CD4-positive, alpha-beta T cell (primary cell): Measurements from ENCODE around the gene TMOD1. TPM values are rescaled to one million over a fixed set of nuclear protein-coding genes. Genes with fewer than 3 reads are reported as not detected.

Experiments used
- ATAC-seq: fragments of 200-7000 bp; cut with Tn5 transposase; one replicate; pipeline ENCODE4 v1.10.0; 2022; ENCODE audit warnings: mild to moderate bottlenecking; ENCODE audit not compliant: poor library complexity
- CTCF ChIA-PET: fragments of 350-600 bp; sonication (Branson Sonifier 250); formaldehyde crosslinking; loops from one replicate; lab custom pipeline; 2021; ENCODE audit warnings: antibody characterized with exemption, inconsistent platforms; lab: Charles Lee
- POLR2A ChIA-PET: fragments of 350-600 bp; sonication (Branson Sonifier 250); formaldehyde crosslinking; loops from one replicate; lab custom pipeline; 2021; ENCODE audit warnings: antibody characterized with exemption, inconsistent platforms; lab: Charles Lee
- DNase-seq, 14 experiments: peaks; one replicate each; pipeline ENCODE4 v3.0.0-alpha.2; 2013 to 2020; ENCODE audit warnings: mixed read lengths in 2 of 14
- H3K27ac ChIP-seq, 2 donors: one replicate each; pipeline versions ENCODE4 v1.5.1 to v1.7.0; 2013; ENCODE audit warnings: low read length in 2 of 2, low read depth in 1 of 2, mild to moderate bottlenecking in 1 of 2
- H3K27me3 ChIP-seq, 2 experiments: 1 replicate in 1 of 2; 2 replicates in 1 of 2; pipeline versions ENCODE4 v1.6.1 to v1.7.0; 2013; ENCODE audit warnings: low read length in 2 of 2, control low read depth in 1 of 2, mild to moderate bottlenecking in 1 of 2, moderate library complexity in 1 of 2; ENCODE audit not compliant: insufficient read depth in 2 of 2, control insufficient read depth in 1 of 2
- H3K36me3 ChIP-seq: one replicate; pipeline ENCODE4 v1.6.1; 2013; ENCODE audit warnings: low read length, control low read depth; ENCODE audit not compliant: insufficient read depth
- H3K4me1 ChIP-seq: one replicate; pipeline ENCODE4 v1.6.1; 2013; ENCODE audit warnings: low read length, control low read depth; ENCODE audit not compliant: insufficient read depth
- H3K4me3 ChIP-seq: one replicate; pipeline ENCODE4 v1.5.1; 2013; ENCODE audit warnings: mild to moderate bottlenecking, low read length, moderate library complexity
- H3K9me3 ChIP-seq, 2 experiments: 1 replicate in 1 of 2; 2 replicates in 1 of 2; pipeline versions ENCODE4 v1.6.1 to v1.7.0; 2013; ENCODE audit warnings: low read length in 2 of 2, mild to moderate bottlenecking in 2 of 2, control low read depth in 1 of 2, moderate library complexity in 1 of 2; ENCODE audit not compliant: control insufficient read depth in 1 of 2, insufficient read depth in 1 of 2
- H3K27ac Mint-ChIP-seq: one replicate; pipeline ENCODE4 v1.8.0; 2020; ENCODE audit warnings: mixed read lengths
- H3K27me3 Mint-ChIP-seq: one replicate; pipeline ENCODE4 v1.8.0; 2021; ENCODE audit warnings: mixed read lengths
- H3K36me3 Mint-ChIP-seq: one replicate; pipeline ENCODE4 v1.8.0; 2021; ENCODE audit warnings: low read depth, mixed read lengths
- H3K4me1 Mint-ChIP-seq: one replicate; pipeline ENCODE4 v1.8.0; 2021; ENCODE audit warnings: low read depth, mixed read lengths
- H3K4me3 Mint-ChIP-seq: one replicate; pipeline ENCODE4 v1.8.0; 2020; ENCODE audit warnings: mild to moderate bottlenecking, mixed read lengths
- H3K9me3 Mint-ChIP-seq: one replicate; pipeline ENCODE4 v1.8.0; 2020; ENCODE audit warnings: mixed read lengths
- CTCF ChIP-seq: fragments of 200-600 bp; IDR thresholded peaks from one replicate; pipeline ENCODE4 v1.8.0; 2022; ENCODE audit warnings: antibody characterized with exemption, mild to moderate bottlenecking
- intact Hi-C, 2 experiments: fragments of 100-400 bp; cut with DNase I in 1 of 2; cut with micrococcal nuclease in 1 of 2; formaldehyde crosslinking; loops; one replicate each; pipeline versions ENCODE4 v1.15.1 to v1.9.0; 2023 to 2025; cut with DNase I, micrococcal nuclease
- total RNA-seq, 174 experiments: library from RNA in 2 of 174; stranded (reverse) in 2 of 174; gene quantifications; one replicate each; pipeline ENCODE4 v1.2.3 and lab custom pipeline; 2021 to 2026

The TMOD1 gene
- total RNA-seq, 2 experiments from 2014 or later = 0.20 to 0.47 TPM

GRCh38 chr9:97534185-97534584 is 32.7 kb downstream of the TMOD1 start:
- intact Hi-C loops = no loop called here
- H3K36me3 ChIP-seq = no peaks in the 10 kb centered on the region
- CTCF ChIA-PET = no interaction called here
- H3K9me3 ChIP-seq = no peaks in the 10 kb centered on the region
- H3K9me3 Mint-ChIP-seq = no peaks in the 10 kb centered on the region
- H3K36me3 Mint-ChIP-seq = no peaks in the 10 kb centered on the region
- H3K4me3 Mint-ChIP-seq = no peak overlapping the region
- H3K27ac Mint-ChIP-seq = no peak overlapping the region
- H3K4me3 ChIP-seq = no peak overlapping the region
- no peak for ATAC-seq
- no peak for DNase-seq
- H3K4me1 ChIP-seq = no peaks in the 10 kb centered on the region
- POLR2A ChIA-PET = no interaction called here
- peaks cover 3% of the 10 kb centered on the region for H3K27me3 Mint-ChIP-seq
- no peaks in the 10 kb centered on the region for H3K4me1 Mint-ChIP-seq
- no peak for TF ChIP-seq CTCF
- H3K27ac ChIP-seq = no peak overlapping the region
- no peaks in the 10 kb centered on the region for H3K27me3 ChIP-seq

- no peaks in the 10 kb centered on the region for H3K4me1 ChIP-seq
- ATAC-seq = no peak
- H3K27ac Mint-ChIP-seq = no peak overlapping the region
- no peak overlapping the region for H3K4me3 ChIP-seq
- ChIA-PET POLR2A (interaction anchor here (0.7 kb wide), 1 partner anchor 68 kb away, joined by 3 read pairs; no protein-coding TSS in a partner anchor), CTCF (no interaction called here)
- no peak for DNase-seq
- H3K27ac ChIP-seq = no peak overlapping the region
- H3K4me3 Mint-ChIP-seq = no peak overlapping the region
- TF ChIP-seq CTCF = no peak
- H3K27me3 Mint-ChIP-seq = peaks cover 6% of the 10 kb centered on the region
- intact Hi-C loops = no loop called here
- H3K27me3 ChIP-seq = no peaks in the 10 kb centered on the region
- no peaks in the 10 kb centered on the region for H3K36me3 Mint-ChIP-seq
- H3K4me1 Mint-ChIP-seq = no peaks in the 10 kb centered on the region
- H3K36me3 ChIP-seq = no peaks in the 10 kb centered on the region
- no peaks in the 10 kb centered on the region for H3K9me3 ChIP-seq
- no peaks in the 10 kb centered on the region for H3K9me3 Mint-ChIP-seq
Observed at GRCh38 chr9:97534961-97535594, 33.6 kb downstream of the TMOD1 start.

GRCh38 chr9:97535771-97536170 is 34.3 kb downstream of the TMOD1 start:
- Histone ChIP-seq H3K27ac (no peak overlapping the region), H3K9me3 (no peaks in the 10 kb centered on the region), H3K36me3 (no peaks in the 10 kb centered on the region), H3K4me1 (no peaks in the 10 kb centered on the region), H3K4me3 (no peak overlapping the region), H3K27me3 (no peaks in the 10 kb centered on the region)
- Mint-ChIP-seq H3K36me3 (no peaks in the 10 kb centered on the region), H3K4me1 (no peaks in the 10 kb centered on the region), H3K4me3 (no peak overlapping the region), H3K27ac (no peak overlapping the region), H3K27me3 (peaks cover 11% of the 10 kb centered on the region), H3K9me3 (no peaks in the 10 kb centered on the region)
- no peak for TF ChIP-seq CTCF
- intact Hi-C loops = no loop called here
- CTCF ChIA-PET = no interaction called here
- POLR2A ChIA-PET = interaction anchor here (0.7 kb wide), 1 partner anchor 67 kb away, joined by 3 read pairs; no protein-coding TSS in a partner anchor
- ATAC-seq (no peak), DNase-seq (no peak)
